Spleen (tissue), 13 donors: ENCODE data around the gene CASP8AP2. TPM values are rescaled to one million over a fixed set of nuclear protein-coding genes. Genes with fewer than 3 reads are reported as not detected.
"Not testable (repeated sequence)": the region's sequence is repeated elsewhere in the genome, so short reads cannot be mapped to it uniquely, and the experiment has no call there.

Experiments
- DNase-seq: peaks from one replicate; pipeline ENCODE4 v3.0.0-alpha.2; 2020
- H3K27ac ChIP-seq, 8 donors: fragments of 200-600 bp; sonication (generic) in 7 of 8; 1 replicate in 4 of 8; 2 replicates in 4 of 8; pipeline versions ENCODE4 v1.5.0 to v1.8.0; 2016 to 2021; ENCODE audit warnings: inconsistent platforms in 4 of 8, mild to moderate bottlenecking in 4 of 8, moderate library complexity in 1 of 8
- H3K27me3 ChIP-seq, 7 donors: fragments of 200-600 bp; sonication (generic) in 6 of 7; replicated peaks in 1 of 7; 1 replicate in 4 of 7; 2 replicates in 3 of 7; pipeline versions ENCODE4 v1.5.0 to v1.8.0; 2016 to 2021; ENCODE audit warnings: inconsistent platforms in 3 of 7, mild to moderate bottlenecking in 1 of 7
- H3K36me3 ChIP-seq, 6 donors: fragments of 200-600 bp; sonication (generic) in 5 of 6; 1 replicate in 4 of 6; 2 replicates in 2 of 6; pipeline versions ENCODE4 v1.5.0 to v1.8.0; 2016 to 2021; ENCODE audit warnings: inconsistent platforms in 2 of 6
- H3K4me1 ChIP-seq, 6 donors: fragments of 200-600 bp; sonication (generic) in 5 of 6; 1 replicate in 3 of 6; 2 replicates in 3 of 6; pipeline versions ENCODE4 v1.5.0 to v1.8.0; 2016 to 2021; ENCODE audit warnings: inconsistent platforms in 3 of 6
- H3K4me3 ChIP-seq, 8 donors: fragments of 200-600 bp; sonication (generic) in 7 of 8; 1 replicate in 4 of 8; 2 replicates in 4 of 8; pipeline versions ENCODE4 v1.5.0 to v1.8.0; 2016 to 2021; ENCODE audit warnings: inconsistent platforms in 4 of 8, mild to moderate bottlenecking in 4 of 8, moderate library complexity in 2 of 8
- H3K9me3 ChIP-seq, 8 donors: fragments of 200-600 bp; sonication (generic) in 7 of 8; 1 replicate in 4 of 8; 2 replicates in 4 of 8; pipeline versions ENCODE4 v1.5.0 to v1.8.0; 2016 to 2021; ENCODE audit warnings: inconsistent platforms in 4 of 8
- POLR2A ChIP-seq, 3 donors: fragments of 450-650 bp; IDR thresholded peaks; one replicate each; pipeline ENCODE4 v1.5.1; 2017; ENCODE audit warnings: antibody characterized with exemption in 3 of 3, mild to moderate bottlenecking in 1 of 3
- POLR2AphosphoS5 ChIP-seq, 3 donors: sonication (generic); formaldehyde crosslinking; IDR thresholded peaks; one replicate each; pipeline ENCODE4 v1.5.1; 2017; ENCODE audit warnings: antibody characterized with exemption in 3 of 3
- WGBS, 5 donors: extraction: QIAGEN DNeasy Blood & Tissue Kit in 3 of 5; methylation state at CpG; one replicate each; pipeline versions ENCODE4 v1.1.5 to v1.1.7; 2013 to 2018; 5-methylcytosine and 5-hydroxymethylcytosine counted together
- intact Hi-C: fragments of 100-400 bp; cut with DNase I; formaldehyde crosslinking; loops from one replicate; pipeline ENCODE4 v1.15.0; 2023; ENCODE audit warnings: low total_unique reads
- long read RNA-seq, 2 donors: transcript quantifications; one replicate each; lab custom pipeline, GENCODE V29; 2026
- polyA plus RNA-seq, 3 donors: library from polyadenylated mRNA; stranded (reverse); fragments of 200-250 nt; gene quantifications; one replicate each; pipeline ENCODE4 v1.2.1, GENCODE V29; 2013
- total RNA-seq, 7 donors: library from RNA; depleted of rRNA in 3 of 7; stranded (reverse); fragments of >200 nt in 3 of 7; fragmentation: NEBNext Ultra II Directional in 4 of 7; extraction: Animal tissue kit (Norgen Biotek cat#: 25700) in 4 of 7; gene quantifications; one replicate each; pipeline versions ENCODE4 v1.1.0 to v1.2.1, GENCODE V29; 2016 to 2021
- TF ChIP-seq, protein P1 (sequence below), 11 experiments: fragments of 200-600 bp in 7 of 11; fragments of 450-650 bp in 4 of 11; sonication (generic) in 4 of 11; IDR thresholded peaks in 8 of 11; conservative IDR thresholded peaks in 3 of 11; 1 replicate in 7 of 11; 2 replicates in 4 of 11; pipeline versions ENCODE4 v1.4.0 to v1.8.0; 2016 to 2021; ENCODE audit warnings: antibody characterized with exemption in 11 of 11, inconsistent platforms in 4 of 11, mild to moderate bottlenecking in 1 of 11
- donor health status: healthy with polysubstance abuse.
- donor health status: DM: no; HTN: no; CAD: no; lungs with moderate emphysema.
- donor health status: DM: no; HTN: no; CAD: no.
- donor health status: Bipolar disorder and iron deficiency.
- donor health status: healthy.
- donor health status: DM: no; HTN: no; CAD: no.
- donor health status: DM: yes; HTN: yes; CAD: no.

The CASP8AP2 gene
- total RNA-seq (10 to 100 TPM; 16.6 to 27.8 (median 19.9) TPM), polyA plus RNA-seq (1 to 10 TPM; 6.1 to 6.7 (median 6.5) TPM)
- long read RNA-seq, donor 1, partial matches to known transcripts, result 14 of 15 reads
- long read RNA-seq, donor 1, other reads (novel, unspliced or antisense), result 0 of 15 reads
- long read RNA-seq, donor 2, partial matches to known transcripts, result 0 of 2 reads
- long read RNA-seq, donor 2, other reads (novel, unspliced or antisense), result 0 of 2 reads

DNA sequence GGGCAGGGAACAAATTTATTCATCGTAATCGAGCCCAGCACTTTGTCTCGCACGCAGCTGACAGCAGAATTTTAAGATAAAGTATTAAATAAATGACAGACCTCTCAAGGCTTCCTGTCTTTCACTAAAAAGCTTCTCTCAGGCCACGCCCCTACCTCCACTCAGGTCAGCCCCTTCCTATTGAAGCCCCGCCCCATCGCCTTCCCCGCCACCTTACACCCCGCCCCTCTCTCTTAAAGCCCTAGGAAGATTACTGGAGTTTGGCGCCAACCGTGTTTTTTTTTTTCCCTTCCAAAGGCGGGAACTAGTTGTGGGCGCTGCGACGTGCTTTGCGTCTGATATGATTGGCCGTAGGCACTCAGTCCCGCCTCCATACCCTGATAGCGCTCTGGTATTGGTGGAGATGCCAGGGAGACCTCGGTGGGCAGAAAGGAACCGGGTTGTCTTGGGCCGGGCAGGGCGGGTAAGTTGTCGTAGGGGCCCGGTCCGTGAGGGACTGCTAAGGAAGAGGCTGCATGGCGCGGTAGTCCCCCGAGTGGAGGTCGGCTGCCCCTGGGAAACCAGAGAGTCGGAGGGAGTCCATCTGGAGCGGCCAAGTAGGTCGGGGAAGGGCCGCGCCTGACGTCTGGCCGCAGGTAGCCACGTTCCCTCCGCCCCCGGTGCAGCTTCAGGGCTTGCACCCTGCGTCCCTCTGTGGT lies at the start of gene CASP8AP2:
Gene CASP8AP2, plus strand, starts transcription at position 409 of the 698 bp plus-strand sequence.
- H3K9me3 ChIP-seq, result no peaks in the 10 kb centered on the region
- H3K4me1 ChIP-seq, result peaks cover 12 to 39% (median 25%) of the 10 kb centered on the region in 6 donors
- DNase-seq, result peak; percentile 95
- H3K27ac ChIP-seq, result peak within 1 kb of the TSS; percentile 76 to 94 (median 92)
- 0 to 1% (median 0%) methylated on average over 32 to 41 of the region's 41 CpGs for WGBS, 5 donors
- H3K4me3 ChIP-seq, result peak within 1 kb of the TSS; percentile 78 to 96 (median 94)
- peaks cover 0 to 36% (median 12%) of the 10 kb centered on the region in 6 donors for H3K36me3 ChIP-seq
- TF ChIP-seq, protein P1, sequence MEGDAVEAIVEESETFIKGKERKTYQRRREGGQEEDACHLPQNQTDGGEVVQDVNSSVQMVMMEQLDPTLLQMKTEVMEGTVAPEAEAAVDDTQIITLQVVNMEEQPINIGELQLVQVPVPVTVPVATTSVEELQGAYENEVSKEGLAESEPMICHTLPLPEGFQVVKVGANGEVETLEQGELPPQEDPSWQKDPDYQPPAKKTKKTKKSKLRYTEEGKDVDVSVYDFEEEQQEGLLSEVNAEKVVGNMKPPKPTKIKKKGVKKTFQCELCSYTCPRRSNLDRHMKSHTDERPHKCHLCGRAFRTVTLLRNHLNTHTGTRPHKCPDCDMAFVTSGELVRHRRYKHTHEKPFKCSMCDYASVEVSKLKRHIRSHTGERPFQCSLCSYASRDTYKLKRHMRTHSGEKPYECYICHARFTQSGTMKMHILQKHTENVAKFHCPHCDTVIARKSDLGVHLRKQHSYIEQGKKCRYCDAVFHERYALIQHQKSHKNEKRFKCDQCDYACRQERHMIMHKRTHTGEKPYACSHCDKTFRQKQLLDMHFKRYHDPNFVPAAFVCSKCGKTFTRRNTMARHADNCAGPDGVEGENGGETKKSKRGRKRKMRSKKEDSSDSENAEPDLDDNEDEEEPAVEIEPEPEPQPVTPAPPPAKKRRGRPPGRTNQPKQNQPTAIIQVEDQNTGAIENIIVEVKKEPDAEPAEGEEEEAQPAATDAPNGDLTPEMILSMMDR (IDR thresholded peaks at IDR 0.05 in 8 of 11, conservative IDR thresholded peaks at IDR 0.05 in 3 of 11), result peak in 1 of 11 experiments; percentile 23
- TF ChIP-seq POLR2AphosphoS5 (IDR thresholded peaks at IDR 0.05), result peak; percentile 84 to 92 (median 87)
- TF ChIP-seq POLR2A (IDR thresholded peaks at IDR 0.05), result peak in 1 of 3 donors; percentile 58
- no peaks in the 10 kb centered on the region for H3K27me3 ChIP-seq
- intact Hi-C loops, result no loop called here

DNA sequence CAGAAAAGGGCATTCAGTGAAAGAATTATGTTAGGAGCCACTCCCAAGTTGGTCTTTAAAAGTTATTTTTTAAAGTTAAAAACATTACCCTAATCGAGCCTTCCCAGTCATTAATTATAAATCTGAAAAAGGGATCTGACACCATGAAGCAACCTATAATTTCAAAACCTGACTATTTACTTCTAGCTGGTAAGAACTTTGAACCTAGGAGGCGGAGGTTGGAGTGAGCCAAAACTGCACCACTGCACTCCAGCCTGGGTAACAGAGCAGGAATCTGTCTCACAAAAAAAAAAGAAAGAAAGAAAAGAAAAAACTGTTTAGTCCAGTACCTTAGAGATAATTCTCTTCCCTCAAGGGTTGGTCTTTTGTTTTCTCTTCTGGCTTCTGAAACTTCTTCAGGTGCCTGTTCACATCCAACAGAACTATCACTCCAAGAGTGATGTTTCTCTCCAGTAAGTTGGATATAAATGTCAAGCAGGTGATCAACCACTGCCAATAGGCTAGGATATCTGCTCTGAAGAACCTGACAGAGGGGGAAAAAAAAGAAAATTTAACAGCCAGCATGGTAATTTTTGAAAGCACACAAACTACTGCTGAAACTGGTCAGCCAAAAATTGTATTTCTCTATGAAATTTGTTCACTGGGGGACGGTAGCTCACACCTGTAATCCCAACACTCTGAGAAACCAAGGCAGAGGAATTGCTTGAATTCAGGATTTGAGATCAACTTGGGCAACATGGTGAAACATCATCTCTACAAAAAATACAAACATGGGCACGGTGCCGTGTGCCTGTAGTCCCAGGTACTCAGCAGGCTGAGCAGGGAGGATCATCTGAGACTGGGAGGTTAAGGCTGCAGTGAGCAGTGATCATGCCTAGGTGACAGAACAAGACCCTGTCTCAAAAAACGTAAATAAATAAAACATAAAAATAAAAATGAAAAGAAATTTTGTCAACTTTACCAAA lies 48.3 kb upstream of the CASP8AP2 start:
- Histone ChIP-seq H3K4me3 (no peak overlapping the region), H3K27me3 (no peaks in the 10 kb centered on the region), H3K36me3 (peaks cover 6 to 91% (median 69%) of the 10 kb centered on the region in 6 donors), H3K4me1 (no peaks in the 10 kb centered on the region), H3K9me3 (peaks cover 0 to 15% (median 13%) of the 10 kb centered on the region in 8 donors), H3K27ac (no peak overlapping the region)
- intact Hi-C loops, result no loop called here
- 94 to 97% (median 95%) methylated on average over 6 of the region's 6 CpGs for WGBS, 5 donors
- no peak for DNase-seq
- TF ChIP-seq, protein P1 (IDR thresholded peaks at IDR 0.05 in 8 of 11, conservative IDR thresholded peaks at IDR 0.05 in 3 of 11), result no peak
- no peak for TF ChIP-seq POLR2A (IDR thresholded peaks at IDR 0.05)
- no peak for TF ChIP-seq POLR2AphosphoS5 (IDR thresholded peaks at IDR 0.05)

DNA sequence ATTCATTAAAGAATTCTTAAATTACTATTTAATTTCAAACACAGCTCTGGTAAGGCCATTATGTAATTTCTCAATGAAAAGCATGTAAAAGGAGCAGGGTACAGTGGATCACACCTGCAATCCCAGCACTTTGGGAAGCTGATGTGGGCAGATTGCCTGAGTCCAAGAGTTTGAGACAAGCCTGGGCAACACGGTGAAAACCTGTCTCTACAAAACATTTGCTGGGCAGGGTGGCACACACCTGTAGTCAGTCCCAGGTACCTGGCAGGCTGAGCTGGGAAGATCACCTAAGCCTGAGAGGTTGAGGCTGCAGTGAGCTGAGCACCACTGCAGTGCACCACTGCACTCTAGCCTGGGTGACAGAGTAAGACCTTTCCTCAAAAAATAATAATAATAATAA lies 47.5 kb upstream of the CASP8AP2 start:
- Histone ChIP-seq H3K4me1 (no peaks in the 10 kb centered on the region), H3K36me3 (peaks cover 6 to 91% (median 76%) of the 10 kb centered on the region in 6 donors), H3K27ac (no peak overlapping the region), H3K4me3 (no peak overlapping the region), H3K27me3 (no peaks in the 10 kb centered on the region), H3K9me3 (peaks cover 0 to 15% (median 13%) of the 10 kb centered on the region in 8 donors)
- WGBS, 5 donors, result 88 to 100% (median 100%) methylated on average over 1 of the region's 1 CpG
- DNase-seq, result no peak
- intact Hi-C loops, result no loop called here
- no peak for TF ChIP-seq POLR2AphosphoS5 (IDR thresholded peaks at IDR 0.05)
- no peak for TF ChIP-seq POLR2A (IDR thresholded peaks at IDR 0.05)
- TF ChIP-seq, protein P1 (IDR thresholded peaks at IDR 0.05 in 8 of 11, conservative IDR thresholded peaks at IDR 0.05 in 3 of 11), result no peak

DNA sequence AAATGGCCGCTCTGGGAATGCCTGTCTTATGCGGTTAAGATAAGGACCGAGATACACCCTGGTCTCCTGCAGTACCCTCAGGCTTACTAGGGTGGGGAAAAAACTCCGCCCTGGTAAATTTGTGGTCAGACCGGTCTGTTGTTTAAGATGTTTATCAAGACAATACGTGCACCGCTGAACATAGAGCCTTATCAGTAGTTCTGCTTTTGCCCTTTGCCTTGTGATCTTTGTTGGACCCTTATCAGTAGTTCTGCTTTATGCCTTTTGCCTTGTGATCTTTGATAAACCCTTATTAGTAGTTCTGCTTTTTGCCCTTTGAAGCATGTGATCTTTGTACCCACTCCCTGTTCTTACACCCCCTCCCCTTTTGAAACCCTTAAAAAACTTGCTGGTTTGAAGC lies 46.4 kb upstream of the CASP8AP2 start:
- Histone ChIP-seq H3K36me3 (peaks cover 6 to 100% (median 85%) of the 10 kb centered on the region in 6 donors), H3K9me3 (peaks cover 0 to 15% (median 13%) of the 10 kb centered on the region in 8 donors)
- H3K27me3 ChIP-seq, intact Hi-C loops, H3K27ac ChIP-seq, H3K4me3 ChIP-seq, H3K4me1 ChIP-seq, DNase-seq: not testable (repeated sequence)
- 91 to 97% (median 93%) methylated on average over 7 of the region's 7 CpGs for WGBS, 5 donors
